Esophagus muscularis mucosa (tissue), 4 donors: ENCODE results near the gene PEX11B. TPM values are rescaled to one million over a fixed set of nuclear protein-coding genes. Genes with fewer than 3 reads are reported as not detected.

Experiments
- DNase-seq: peaks from one replicate; pipeline ENCODE4 v3.0.0-alpha.2; 2017; ENCODE audit errors: extremely low spot score
- H3K27ac ChIP-seq, 4 donors: fragments of 200-600 bp; sonication (generic); replicated peaks in 1 of 4; 1 replicate in 3 of 4; 2 replicates in 1 of 4; pipeline ENCODE4 v1.5.1; 2016 to 2019; ENCODE audit warnings: mild to moderate bottlenecking in 1 of 4
- H3K27me3 ChIP-seq, 4 donors: fragments of 200-600 bp; sonication (generic); one replicate each; pipeline versions ENCODE4 v1.5.1 to v1.6.0; 2016 to 2019
- H3K36me3 ChIP-seq, 4 donors: fragments of 200-600 bp; sonication (generic); one replicate each; pipeline ENCODE4 v1.5.1; 2016 to 2019
- H3K4me1 ChIP-seq, 4 donors: fragments of 200-600 bp; sonication (generic); one replicate each; pipeline ENCODE4 v1.5.1; 2016 to 2019
- H3K4me3 ChIP-seq, 4 donors: fragments of 200-600 bp; sonication (generic); 1 replicate in 2 of 4; 2 replicates in 2 of 4; pipeline ENCODE4 v1.5.1; 2016 to 2019; ENCODE audit warnings: mild to moderate bottlenecking in 4 of 4, moderate library complexity in 1 of 4
- H3K9me3 ChIP-seq, 4 donors: fragments of 200-600 bp; sonication (generic); 1 replicate in 3 of 4; 2 replicates in 1 of 4; pipeline ENCODE4 v1.5.1; 2016 to 2019
- EP300 ChIP-seq: sonication (generic); formaldehyde crosslinking; IDR thresholded peaks from one replicate; pipeline ENCODE4 v1.6.1; 2017; ENCODE audit warnings: antibody characterized with exemption
- POLR2A ChIP-seq: fragments of 450-650 bp; IDR thresholded peaks from one replicate; pipeline ENCODE4 v1.6.1; 2017; ENCODE audit warnings: antibody characterized with exemption, moderate library complexity, mild to moderate bottlenecking, low read depth
- POLR2AphosphoS5 ChIP-seq, 2 donors: sonication (generic); formaldehyde crosslinking; IDR thresholded peaks; one replicate each; pipeline ENCODE4 v1.6.1; 2017; ENCODE audit warnings: antibody characterized with exemption in 2 of 2
- WGBS: methylation state at CpG from one replicate; pipeline ENCODE4 v1.1.5; 2018; 5-methylcytosine and 5-hydroxymethylcytosine counted together
- intact Hi-C: fragments of 100-400 bp; cut with DNase I; formaldehyde crosslinking; loops from one replicate; pipeline ENCODE4 v1.15.1; 2023
- total RNA-seq, 4 donors: library from RNA; depleted of rRNA; stranded (reverse); fragments of >200 nt; gene quantifications; one replicate each; pipeline versions ENCODE4 v1.1.0 to v1.2.1, GENCODE V29; 2016
- TF ChIP-seq, protein P1 (sequence below), 3 experiments: fragments of 200-600 bp in 2 of 3; fragments of 450-650 bp in 1 of 3; sonication (generic) in 2 of 3; IDR thresholded peaks; one replicate each; pipeline ENCODE4 v1.5.1; 2017 to 2019; ENCODE audit warnings: antibody characterized with exemption in 3 of 3, mild to moderate bottlenecking in 2 of 3, moderate library complexity in 1 of 3

PEX11B gene, protein sequence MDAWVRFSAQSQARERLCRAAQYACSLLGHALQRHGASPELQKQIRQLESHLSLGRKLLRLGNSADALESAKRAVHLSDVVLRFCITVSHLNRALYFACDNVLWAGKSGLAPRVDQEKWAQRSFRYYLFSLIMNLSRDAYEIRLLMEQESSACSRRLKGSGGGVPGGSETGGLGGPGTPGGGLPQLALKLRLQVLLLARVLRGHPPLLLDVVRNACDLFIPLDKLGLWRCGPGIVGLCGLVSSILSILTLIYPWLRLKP
- total RNA-seq = 10 to 100 TPM; 18.3 to 21.2 (median 20.0) TPM

DNA sequence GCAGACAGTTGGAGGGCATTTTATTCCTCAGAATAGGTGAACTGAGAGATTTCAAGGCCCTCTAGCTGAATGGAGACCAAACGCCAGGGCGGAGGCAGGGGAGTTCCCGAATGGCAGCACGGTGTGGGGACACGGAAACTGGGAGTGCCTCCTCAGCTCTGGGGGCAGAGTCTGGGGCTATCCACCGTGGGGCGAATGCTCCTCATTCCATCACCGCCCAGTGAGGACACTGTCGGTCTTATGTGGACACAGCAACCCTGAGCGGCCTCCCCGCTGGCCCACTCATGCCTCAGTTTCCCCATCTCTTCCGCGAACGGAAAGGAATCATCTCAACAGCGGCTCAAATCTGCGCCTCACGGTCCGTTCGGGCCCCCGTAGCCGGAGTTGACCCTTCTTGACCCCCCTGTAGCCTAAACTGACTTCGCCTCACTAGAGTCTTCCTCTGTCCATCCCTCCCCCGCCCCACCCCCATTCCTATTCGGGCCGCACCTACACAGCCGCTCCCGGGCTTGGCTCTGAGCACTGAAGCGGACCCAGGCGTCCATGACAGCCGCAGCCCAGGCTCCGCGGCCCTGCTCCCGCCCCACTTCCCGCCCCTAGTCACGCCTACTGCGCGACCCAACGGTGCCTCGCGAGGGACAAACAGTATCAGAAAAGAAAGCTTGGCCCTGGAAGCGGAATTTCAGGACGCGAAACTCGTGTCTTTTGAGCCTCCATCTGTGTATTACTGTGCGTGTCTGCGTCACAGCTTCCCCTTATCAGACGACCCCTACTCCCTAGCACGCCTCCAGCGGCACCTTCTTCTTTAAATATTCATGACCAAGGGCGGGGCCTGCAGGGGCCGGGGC is at the start of gene PEX11B:
TSS of gene PEX11B (minus strand) at position 574 of the 848 bp plus-strand sequence. CDS start at position 545, 29 bp downstream.
- H3K36me3 ChIP-seq = peaks cover 6 to 48% (median 37%) of the 10 kb centered on the region in 4 donors
- H3K9me3 ChIP-seq = no peaks in the 10 kb centered on the region
- peaks cover 20 to 32% (median 29%) of the 10 kb centered on the region in 4 donors for H3K4me1 ChIP-seq
- H3K4me3 ChIP-seq = peak within 1 kb of the TSS; percentile 79 to 91 (median 80)
- TF ChIP-seq, protein P1, sequence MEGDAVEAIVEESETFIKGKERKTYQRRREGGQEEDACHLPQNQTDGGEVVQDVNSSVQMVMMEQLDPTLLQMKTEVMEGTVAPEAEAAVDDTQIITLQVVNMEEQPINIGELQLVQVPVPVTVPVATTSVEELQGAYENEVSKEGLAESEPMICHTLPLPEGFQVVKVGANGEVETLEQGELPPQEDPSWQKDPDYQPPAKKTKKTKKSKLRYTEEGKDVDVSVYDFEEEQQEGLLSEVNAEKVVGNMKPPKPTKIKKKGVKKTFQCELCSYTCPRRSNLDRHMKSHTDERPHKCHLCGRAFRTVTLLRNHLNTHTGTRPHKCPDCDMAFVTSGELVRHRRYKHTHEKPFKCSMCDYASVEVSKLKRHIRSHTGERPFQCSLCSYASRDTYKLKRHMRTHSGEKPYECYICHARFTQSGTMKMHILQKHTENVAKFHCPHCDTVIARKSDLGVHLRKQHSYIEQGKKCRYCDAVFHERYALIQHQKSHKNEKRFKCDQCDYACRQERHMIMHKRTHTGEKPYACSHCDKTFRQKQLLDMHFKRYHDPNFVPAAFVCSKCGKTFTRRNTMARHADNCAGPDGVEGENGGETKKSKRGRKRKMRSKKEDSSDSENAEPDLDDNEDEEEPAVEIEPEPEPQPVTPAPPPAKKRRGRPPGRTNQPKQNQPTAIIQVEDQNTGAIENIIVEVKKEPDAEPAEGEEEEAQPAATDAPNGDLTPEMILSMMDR (IDR thresholded peaks at IDR 0.05) = peak in 1 of 3 experiments; percentile 23
- TF ChIP-seq POLR2AphosphoS5 (IDR thresholded peaks at IDR 0.05) = peak; percentile 86 to 88
- no peak for TF ChIP-seq EP300
- peak; percentile 51 for TF ChIP-seq POLR2A
- H3K27ac ChIP-seq = peak within 1 kb of the TSS; percentile 82 to 93 (median 90)
- WGBS = 0% methylated on average over 47 of the region's 51 CpGs
- DNase-seq = peak; percentile 97
- intact Hi-C loops = loop anchor here (5.0 kb wide), 1 partner anchor 94 kb away; no protein-coding TSS in a partner anchor
- no peaks in the 10 kb centered on the region for H3K27me3 ChIP-seq

DNA sequence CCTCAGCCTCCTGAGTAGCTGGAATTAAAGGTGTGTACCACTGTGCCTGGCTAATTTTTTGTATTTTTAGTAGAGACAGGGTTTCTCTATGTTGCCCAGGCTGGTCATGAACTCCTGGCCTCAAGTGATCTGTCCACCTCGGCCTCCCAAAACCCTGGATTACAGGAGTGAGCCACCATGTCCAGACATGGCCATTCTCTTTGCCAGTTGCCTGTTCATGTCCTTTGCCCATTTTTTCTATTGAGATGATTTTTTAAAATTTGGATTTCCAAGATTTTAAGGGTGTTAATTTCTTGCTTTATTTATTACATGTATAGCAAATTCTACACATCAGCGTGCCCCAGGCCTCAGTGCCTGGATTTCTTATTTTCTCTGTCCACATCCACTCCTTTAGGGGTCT is 48.8 kb upstream of the PEX11B start:
- Histone ChIP-seq H3K4me1 (peaks cover 19 to 40% (median 38%) of the 10 kb centered on the region in 4 donors), H3K9me3 (peaks cover 0 to 9% (median 3%) of the 10 kb centered on the region in 4 donors), H3K36me3 (no peaks in the 10 kb centered on the region), H3K27ac (no peak overlapping the region), H3K4me3 (no peak overlapping the region), H3K27me3 (no peaks in the 10 kb centered on the region)
- 95% methylated on average over 2 of the region's 2 CpGs for WGBS
- TF ChIP-seq POLR2A = no peak
- no peak for TF ChIP-seq EP300
- TF ChIP-seq, protein P1 (IDR thresholded peaks at IDR 0.05) = no peak
- TF ChIP-seq POLR2AphosphoS5 (IDR thresholded peaks at IDR 0.05) = no peak
- DNase-seq = no peak
- intact Hi-C loops = no loop called here

DNA sequence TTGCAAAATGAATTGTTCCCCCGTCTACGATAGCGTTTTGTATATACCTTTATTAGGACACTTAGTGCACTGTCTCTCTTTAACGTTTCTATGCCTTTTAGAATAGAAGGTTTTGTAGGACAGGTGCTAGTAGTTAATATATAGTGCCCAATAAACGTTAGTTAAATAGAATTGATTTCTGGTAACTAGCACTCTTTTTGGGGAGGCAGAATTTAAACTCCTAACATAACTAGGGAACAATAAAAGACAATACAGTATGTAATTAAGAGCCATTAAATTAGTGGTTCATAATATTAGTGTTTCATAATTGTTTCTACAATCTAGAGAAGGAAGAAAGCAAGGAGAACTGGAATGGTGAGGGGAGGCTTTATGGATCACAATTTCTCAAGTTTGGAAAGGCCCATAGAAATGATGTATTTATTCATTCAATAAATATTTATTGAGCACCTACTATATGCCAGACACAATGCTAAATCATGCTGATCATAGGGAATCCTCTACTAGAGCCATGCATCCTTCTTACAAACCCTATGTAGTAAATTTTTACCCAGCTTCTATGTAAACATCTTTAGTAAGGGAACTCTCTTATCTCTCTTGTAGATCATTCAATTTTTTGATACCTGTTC is 46.7 kb upstream of the PEX11B start:
- H3K36me3 ChIP-seq = no peaks in the 10 kb centered on the region
- TF ChIP-seq EP300 = no peak
- H3K9me3 ChIP-seq = peaks cover 0 to 9% (median 3%) of the 10 kb centered on the region in 4 donors
- peak overlapping the region; percentile 98 to 100 (median 98) for H3K27ac ChIP-seq
- WGBS = 2% methylated on average over 5 of the region's 5 CpGs
- intact Hi-C loops = no loop called here
- H3K4me1 ChIP-seq = peaks cover 20 to 56% (median 54%) of the 10 kb centered on the region in 4 donors
- H3K27me3 ChIP-seq = no peaks in the 10 kb centered on the region
- peak overlapping the region; percentile 58 to 76 (median 68) for H3K4me3 ChIP-seq
- DNase-seq = no peak

DNA sequence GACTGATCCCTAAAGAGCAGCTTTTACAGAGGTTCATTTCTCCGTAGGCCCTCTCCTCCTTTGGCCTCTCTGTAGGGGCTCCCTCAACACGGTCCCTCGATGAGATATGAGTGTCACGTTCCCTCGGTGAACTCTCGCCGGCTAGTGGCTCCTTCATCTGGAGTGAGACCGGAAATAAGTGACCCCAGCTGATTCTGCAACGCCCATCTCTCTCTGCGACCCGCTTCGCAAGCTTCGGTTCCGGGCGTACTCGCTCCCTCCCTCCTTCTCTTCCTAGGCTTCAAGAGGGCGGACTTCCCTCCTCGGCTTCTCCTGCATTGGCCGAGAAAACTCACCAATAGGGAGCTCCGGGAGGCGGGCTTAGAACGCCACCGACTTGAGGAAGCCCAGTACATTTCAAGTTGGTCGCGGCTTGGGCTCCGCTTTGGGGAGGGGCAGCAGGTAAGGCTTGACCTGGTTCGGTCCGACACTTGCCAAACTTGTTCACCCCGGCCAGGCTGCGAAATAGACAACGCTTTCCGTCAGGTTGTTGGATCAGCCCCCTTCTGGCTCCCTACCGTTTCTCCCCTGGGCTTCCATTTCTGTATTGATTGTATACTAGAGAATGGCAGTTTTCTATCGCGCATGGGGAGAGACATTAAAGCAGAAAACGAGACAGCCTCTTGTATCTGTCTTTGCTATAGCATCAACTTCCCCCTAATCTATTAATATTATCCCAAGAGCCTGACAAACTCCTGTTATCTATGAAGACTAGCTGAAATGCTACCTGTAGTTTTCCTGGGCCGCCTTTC is 46.0 kb upstream of the PEX11B start, which contains the start of the genes ANKRD34A and POLR3GL:
TSS of gene ANKRD34A (minus strand) at position 248 of the 791 bp plus-strand sequence. CDS start 2,816 bp downstream, outside the sequence.
TSS of gene POLR3GL (plus strand) at position 363 of the 791 bp plus-strand sequence. CDS start 10,176 bp downstream, outside the sequence.
- no peaks in the 10 kb centered on the region for H3K36me3 ChIP-seq
- H3K4me3 ChIP-seq = peak within 1 kb of the TSS; percentile 58 to 76 (median 68)
- peaks cover 24 to 63% (median 61%) of the 10 kb centered on the region in 4 donors for H3K4me1 ChIP-seq
- peak within 1 kb of the TSS; percentile 98 to 100 (median 98) for H3K27ac ChIP-seq
- TF ChIP-seq POLR2A (peak; percentile 54), POLR2AphosphoS5 (IDR thresholded peaks at IDR 0.05) (peak in 1 of 2 donors; percentile 99)
- TF ChIP-seq, protein P1 (IDR thresholded peaks at IDR 0.05) = no peak
- no peaks in the 10 kb centered on the region for H3K27me3 ChIP-seq
- WGBS = 2% methylated on average over 31 of the region's 37 CpGs
- H3K9me3 ChIP-seq = peaks cover 0 to 9% (median 3%) of the 10 kb centered on the region in 4 donors
- peak; percentile 98 for DNase-seq
- intact Hi-C loops = loop anchor here (5.0 kb wide), 1 partner anchor 37 kb away; the partner anchor contains the start of gene RBM8A
